HepG2 (cell line): Measurements from ENCODE around the gene HIVEP2. TPM values are rescaled to one million over a fixed set of nuclear protein-coding genes. Genes with fewer than 3 reads are reported as not detected.

Experiments
- AKAP8 ChIP-seq: sonication (generic); formaldehyde crosslinking; IDR thresholded peaks from 2 replicates; pipeline ENCODE4 v1.5.1; 2020; ENCODE audit warnings: mild to moderate bottlenecking, missing genetic modification reagents
- ARID2 ChIP-seq: sonication (generic); formaldehyde crosslinking; IDR thresholded peaks from 2 replicates; pipeline ENCODE4 v1.8.1; 2022; ENCODE audit warnings: mild to moderate bottlenecking, missing genetic modification reagents, borderline replicate concordance
- ATF1 ChIP-seq: IDR thresholded peaks from 2 replicates; pipeline ENCODE4 v1.6.1; 2016; ENCODE audit warnings: mild to moderate bottlenecking, control low read depth
- CENPX ChIP-seq: sonication (generic); formaldehyde crosslinking; IDR thresholded peaks from 2 replicates; pipeline ENCODE4 v1.9.0; 2021; ENCODE audit warnings: mild to moderate bottlenecking, missing genetic modification reagents, moderate library complexity
- E2F1 ChIP-seq: sonication (generic); formaldehyde crosslinking; IDR thresholded peaks from 2 replicates; pipeline ENCODE4 v1.5.0; 2020; ENCODE audit warnings: missing genetic modification reagents
- MBNL3 ChIP-seq: fragments of 250-450 bp; sonication (Bioruptor Pico); conservative IDR thresholded peaks from 2 replicates; pipeline ENCODE4 v1.8.0; 2022; ENCODE audit warnings: mild to moderate bottlenecking, inconsistent platforms
- NFE2L1 ChIP-seq: sonication (generic); formaldehyde crosslinking; IDR thresholded peaks from 2 replicates; pipeline ENCODE4 v1.4.0; 2020; ENCODE audit warnings: missing genetic modification reagents, mild to moderate bottlenecking, borderline replicate concordance
- NFKBIZ ChIP-seq: IDR thresholded peaks from 2 replicates; pipeline ENCODE4 v1.6.1; 2018; ENCODE audit warnings: missing genetic modification reagents, missing compliant biosample characterization
- NR3C1 ChIP-seq: sonication (generic); formaldehyde crosslinking; IDR thresholded peaks from 2 replicates; pipeline ENCODE4 v1.4.0; 2020; ENCODE audit warnings: missing genetic modification reagents
- REL ChIP-seq: sonication (generic); formaldehyde crosslinking; conservative IDR thresholded peaks from 2 replicates; pipeline ENCODE4 v1.8.0; 2022; ENCODE audit warnings: mild to moderate bottlenecking, missing genetic modification reagents, moderate library complexity
- SALL2 ChIP-seq: sonication (generic); formaldehyde crosslinking; IDR thresholded peaks from 2 replicates; pipeline ENCODE4 v1.8.1; 2023; ENCODE audit warnings: mild to moderate bottlenecking, missing genetic modification reagents, inconsistent platforms
- ZNF225 ChIP-seq: sonication (generic); formaldehyde crosslinking; IDR thresholded peaks from 2 replicates; pipeline ENCODE4 v1.4.0; 2020; ENCODE audit warnings: mild to moderate bottlenecking, missing genetic modification reagents
- ZNF232 ChIP-seq: sonication (generic); formaldehyde crosslinking; IDR thresholded peaks from 2 replicates; pipeline ENCODE4 v1.4.0; 2020; ENCODE audit warnings: missing genetic modification reagents, borderline replicate concordance
- ZNF253 ChIP-seq: sonication (generic); formaldehyde crosslinking; IDR thresholded peaks from 2 replicates; pipeline ENCODE4 v1.8.0; 2022; ENCODE audit warnings: mild to moderate bottlenecking, missing genetic modification reagents, borderline replicate concordance
- ZNF713 ChIP-seq: sonication (generic); formaldehyde crosslinking; IDR thresholded peaks from 2 replicates; pipeline ENCODE4 v1.4.0; 2020; ENCODE audit warnings: mild to moderate bottlenecking, missing genetic modification reagents
- ZNF720 ChIP-seq: sonication (generic); formaldehyde crosslinking; IDR thresholded peaks from 2 replicates; pipeline ENCODE4 v1.4.0; 2020; ENCODE audit warnings: missing genetic modification reagents
- polyA plus RNA-seq, 8 experiments: library from polyadenylated mRNA; depleted of rRNA in 3 of 8; stranded (reverse) in 7 of 8; unstranded in 1 of 8; fragments of >200 nt; fragmentation: Illumina TruSeq in 4 of 8; extraction: Trizol in 4 of 8; gene quantifications; 2 replicates each; pipeline versions ENCODE4 v1.2.1 to v1.2.3, GENCODE V29; 2011 to 2016; ENCODE audit warnings: low read depth in 4 of 8, missing spikeins in 1 of 8, mixed read lengths in 1 of 8; ENCODE audit not compliant: insufficient read depth in 1 of 8
- total RNA-seq, 5 experiments: library from RNA; depleted of rRNA; stranded (reverse); fragments of >200 nt; fragmentation: Illumina TruSeq; extraction: Trizol; gene quantifications; 2 replicates each; pipeline ENCODE4 v1.2.3, GENCODE V29; 2016; ENCODE audit warnings: low read depth in 1 of 5
- TF ChIP-seq, protein P1 (sequence below): sonication (generic); formaldehyde crosslinking; IDR thresholded peaks from 2 replicates; pipeline ENCODE4 v1.5.1; 2020; ENCODE audit warnings: missing genetic modification reagents, mild to moderate bottlenecking, borderline replicate concordance
- TF ChIP-seq, protein P2 (sequence below): sonication (generic); formaldehyde crosslinking; IDR thresholded peaks from 2 replicates; pipeline ENCODE4 v1.5.0; 2020; ENCODE audit warnings: mild to moderate bottlenecking, missing genetic modification reagents, borderline replicate concordance

Gene HIVEP2
- total and polyA plus RNA-seq, 2 of the 13 experiments (the other 11 are each of a cell fraction or from before 2014, with no cell fraction given), result 3.4 to 12.9 TPM

GRCh38 chr6:142946924-142947713 lies 2.1 kb upstream of the HIVEP2 start (continued):
- TF ChIP-seq E2F1 (CRISPR knock-in tag), result no peak
- TF ChIP-seq ZNF253, result peak; percentile 50; the same call in 1 of the 2 replicates
- TF ChIP-seq MBNL3 (CRISPR knock-in tag), result no peak
- no peak for TF ChIP-seq ATF1 (CRISPR knock-in tag)
- peak; percentile 36; the same call in 1 of the 2 replicates for TF ChIP-seq ARID2 (CRISPR knock-in tag)
- TF ChIP-seq AKAP8 (CRISPR knock-in tag), result peak; percentile 90
- TF ChIP-seq, protein P1, sequence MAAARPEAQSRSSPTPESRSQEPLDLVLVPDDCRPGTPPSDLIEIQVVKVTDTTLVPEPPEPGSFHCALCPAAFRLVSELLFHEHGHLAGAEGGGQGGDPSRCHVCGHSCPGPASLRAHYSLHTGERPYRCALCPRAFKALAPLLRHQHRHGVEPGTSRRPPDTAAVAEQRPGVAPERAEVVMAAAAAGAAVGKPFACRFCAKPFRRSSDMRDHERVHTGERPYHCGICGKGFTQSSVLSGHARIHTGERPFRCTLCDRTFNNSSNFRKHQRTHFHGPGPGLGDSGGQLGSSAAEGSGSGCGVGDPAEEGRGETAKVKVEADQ (CRISPR knock-in tag), result no peak
- peak; percentile 31; the same call in 1 of the 2 replicates for TF ChIP-seq ZNF713 (CRISPR knock-in tag)
- TF ChIP-seq ZNF225 (CRISPR knock-in tag), result no peak
- no peak for TF ChIP-seq REL (CRISPR knock-in tag)
- peak; percentile 55; the same call in 1 of the 2 replicates for TF ChIP-seq ZNF232 (CRISPR knock-in tag)
- TF ChIP-seq CENPX (CRISPR knock-in tag), result no peak
- TF ChIP-seq NFKBIZ, result peak; percentile 7; the same call in 1 of the 2 replicates
- no peak; the same call in 1 of the 2 replicates for TF ChIP-seq SALL2
- no peak for TF ChIP-seq NFE2L1 (CRISPR knock-in tag)
- TF ChIP-seq ZNF720 (CRISPR knock-in tag), result no peak
- TF ChIP-seq, protein P2, sequence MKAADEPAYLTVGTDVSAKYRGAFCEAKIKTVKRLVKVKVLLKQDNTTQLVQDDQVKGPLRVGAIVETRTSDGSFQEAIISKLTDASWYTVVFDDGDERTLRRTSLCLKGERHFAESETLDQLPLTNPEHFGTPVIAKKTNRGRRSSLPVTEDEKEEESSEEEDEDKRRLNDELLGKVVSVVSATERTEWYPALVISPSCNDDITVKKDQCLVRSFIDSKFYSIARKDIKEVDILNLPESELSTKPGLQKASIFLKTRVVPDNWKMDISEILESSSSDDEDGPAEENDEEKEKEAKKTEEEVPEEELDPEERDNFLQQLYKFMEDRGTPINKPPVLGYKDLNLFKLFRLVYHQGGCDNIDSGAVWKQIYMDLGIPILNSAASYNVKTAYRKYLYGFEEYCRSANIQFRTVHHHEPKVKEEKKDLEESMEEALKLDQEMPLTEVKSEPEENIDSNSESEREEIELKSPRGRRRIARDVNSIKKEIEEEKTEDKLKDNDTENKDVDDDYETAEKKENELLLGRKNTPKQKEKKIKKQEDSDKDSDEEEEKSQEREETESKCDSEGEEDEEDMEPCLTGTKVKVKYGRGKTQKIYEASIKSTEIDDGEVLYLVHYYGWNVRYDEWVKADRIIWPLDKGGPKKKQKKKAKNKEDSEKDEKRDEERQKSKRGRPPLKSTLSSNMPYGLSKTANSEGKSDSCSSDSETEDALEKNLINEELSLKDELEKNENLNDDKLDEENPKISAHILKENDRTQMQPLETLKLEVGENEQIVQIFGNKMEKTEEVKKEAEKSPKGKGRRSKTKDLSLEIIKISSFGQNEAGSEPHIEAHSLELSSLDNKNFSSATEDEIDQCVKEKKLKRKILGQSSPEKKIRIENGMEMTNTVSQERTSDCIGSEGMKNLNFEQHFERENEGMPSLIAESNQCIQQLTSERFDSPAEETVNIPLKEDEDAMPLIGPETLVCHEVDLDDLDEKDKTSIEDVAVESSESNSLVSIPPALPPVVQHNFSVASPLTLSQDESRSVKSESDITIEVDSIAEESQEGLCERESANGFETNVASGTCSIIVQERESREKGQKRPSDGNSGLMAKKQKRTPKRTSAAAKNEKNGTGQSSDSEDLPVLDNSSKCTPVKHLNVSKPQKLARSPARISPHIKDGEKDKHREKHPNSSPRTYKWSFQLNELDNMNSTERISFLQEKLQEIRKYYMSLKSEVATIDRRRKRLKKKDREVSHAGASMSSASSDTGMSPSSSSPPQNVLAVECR (CRISPR knock-in tag), result peak; percentile 71; the same call in 1 of the 2 replicates
- 0 out of 2 replicates have a peak, but pooled peaks have one; percentile 11 for TF ChIP-seq NR3C1 (CRISPR knock-in tag)
